Esophagus muscularis mucosa (tissue), 3 donors: Measurements from ENCODE around the gene B3GALNT2.

Source experiments
- CTCF ChIP-seq, 3 experiments: fragments of 200-600 bp in 2 of 3; fragments of 450-650 bp in 1 of 3; sonication (generic) in 2 of 3; IDR thresholded peaks; one replicate each; pipeline ENCODE4 v1.5.1; 2017 to 2019; ENCODE audit warnings: antibody characterized with exemption in 3 of 3, mild to moderate bottlenecking in 2 of 3, moderate library complexity in 1 of 3
- POLR2AphosphoS5 ChIP-seq, 2 donors: sonication (generic); formaldehyde crosslinking; IDR thresholded peaks; one replicate each; pipeline ENCODE4 v1.6.1; 2017; ENCODE audit warnings: antibody characterized with exemption in 2 of 2

- TF ChIP-seq CTCF (IDR thresholded peaks at IDR 0.05) (no peak), POLR2AphosphoS5 (IDR thresholded peaks at IDR 0.05) (no peak)
These were observed 103.0 kb downstream of the B3GALNT2 start for GRCh38 chr1:235401251-235401650.
